T-helper 2 cell treated with Interferon-gamma antibody and Interleukin-4, amounts not matched to agents 100 ng/mL and 5 ng/mL, for 36 hours (primary cell): ENCODE data around the gene CYTH3. TPM values are rescaled to one million over a fixed set of nuclear protein-coding genes. Genes with fewer than 3 reads are reported as not detected.

Experiments
- intact Hi-C: fragments of 100-400 bp; cut with micrococcal nuclease; formaldehyde crosslinking; loops from one replicate; pipeline ENCODE4 v1.15.1; 2023
- total RNA-seq: library from RNA; stranded (reverse); gene quantifications from 2 replicates; pipeline ENCODE4 v1.2.3, GENCODE V29; 2022

The CYTH3 gene
- total RNA-seq, 1 donor from 2014 or later = 0.66 TPM

GRCh38 chr7:6258440-6259182, 13.8 kb downstream of the CYTH3 start:
- intact Hi-C loops = no loop called here

DNA sequence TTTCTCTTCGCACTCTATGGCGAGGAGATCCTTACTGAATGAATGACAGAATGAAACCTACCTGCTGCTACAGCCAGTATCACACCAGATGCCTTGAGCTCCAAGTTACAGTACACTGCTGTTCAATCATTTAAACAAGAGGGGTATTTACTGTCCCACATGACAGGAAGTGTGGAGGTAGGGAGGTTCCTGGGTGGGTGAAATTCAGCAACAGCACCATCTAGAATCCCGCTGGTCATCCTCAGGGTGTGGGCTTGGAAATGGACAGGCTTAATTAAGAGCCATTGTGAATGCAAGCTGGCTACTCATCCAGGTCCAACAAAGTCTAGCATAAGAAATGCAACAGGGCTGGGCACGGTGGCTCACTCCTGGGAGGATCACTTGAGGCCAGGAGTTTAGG, 14.7 kb downstream of the CYTH3 start:
- intact Hi-C loops = no loop called here

- intact Hi-C loops = no loop called here
Measured at GRCh38 chr7:6256677-6257535, 15.5 kb downstream of the CYTH3 start.

GRCh38 chr7:6256109-6256483, 16.3 kb downstream of the CYTH3 start:
- intact Hi-C loops = no loop called here

DNA sequence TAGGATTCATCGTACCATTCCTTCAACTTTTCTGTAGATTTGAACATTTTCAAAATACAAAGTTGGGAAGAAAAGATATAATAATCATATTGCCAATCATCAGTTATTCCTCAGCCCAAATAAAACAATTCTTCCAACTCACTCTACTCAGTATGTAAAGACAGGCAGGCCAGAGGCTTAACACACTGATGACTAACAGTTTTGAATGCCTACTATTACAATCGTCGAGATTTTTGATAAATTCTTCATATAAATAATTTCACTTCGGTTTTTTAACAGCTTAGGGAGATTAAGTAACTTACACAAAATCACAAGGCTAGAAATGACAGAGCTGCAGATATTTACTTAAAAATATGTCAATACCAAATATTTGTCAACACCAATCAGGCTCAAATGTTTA, 17.6 kb downstream of the CYTH3 start:
- intact Hi-C loops = no loop called here

DNA sequence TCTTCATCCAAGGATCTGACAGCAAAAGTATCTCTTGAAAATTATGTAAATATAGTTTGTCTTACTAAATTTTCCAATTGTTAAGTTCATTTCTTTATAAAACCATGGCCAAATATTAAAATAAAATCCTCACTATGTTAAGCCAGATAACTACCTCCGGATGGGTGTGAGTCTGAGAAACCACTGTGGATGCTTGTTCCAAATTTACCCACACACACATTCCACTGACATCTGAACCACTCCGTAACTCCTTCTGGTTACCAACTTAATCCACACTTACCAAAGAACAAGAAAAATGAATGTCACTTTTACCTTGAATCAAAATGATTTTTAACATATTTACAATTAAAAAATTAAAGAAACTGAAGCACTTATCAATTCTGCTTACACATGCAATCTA, 19.7 kb downstream of the CYTH3 start:
- intact Hi-C loops = no loop called here

DNA sequence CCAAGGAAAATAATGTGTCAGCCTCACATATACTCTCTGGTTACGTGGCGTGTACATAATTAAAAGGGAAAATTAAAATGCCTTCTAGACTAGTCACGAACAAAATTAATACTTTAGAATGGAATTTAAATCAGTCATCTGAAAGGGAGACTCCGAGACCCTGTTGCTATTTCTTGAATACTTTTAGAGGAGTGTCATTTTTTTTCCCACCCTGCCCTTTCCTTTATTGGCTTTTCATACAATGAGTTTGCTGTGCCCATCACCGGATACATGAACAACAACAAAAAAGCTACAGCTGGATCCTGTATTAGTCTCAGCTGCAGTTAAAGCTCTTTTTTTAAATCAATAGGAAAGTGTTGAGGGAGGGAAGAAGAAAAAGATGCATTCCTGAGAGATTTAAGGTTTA, 20.1 kb downstream of the CYTH3 start:
- intact Hi-C loops = no loop called here

DNA sequence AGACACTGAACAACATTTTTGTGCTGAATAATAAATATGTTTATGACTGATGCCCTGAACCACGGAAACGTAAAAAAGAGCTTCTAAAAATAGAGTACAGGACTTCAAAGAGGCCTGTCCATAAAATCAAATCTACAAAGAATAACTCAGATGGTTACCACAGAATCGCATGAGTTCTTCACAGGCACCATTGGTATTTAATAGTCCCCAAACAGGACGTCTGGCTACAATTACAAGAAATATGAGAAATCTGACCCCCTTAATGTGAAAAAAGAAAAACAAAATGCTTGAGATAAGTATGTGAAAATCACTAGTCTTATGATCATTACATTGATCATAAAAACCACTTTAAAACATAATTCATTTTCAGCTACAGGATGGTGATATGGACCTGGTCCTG, 20.8 kb downstream of the CYTH3 start:
- intact Hi-C loops = no loop called here

DNA sequence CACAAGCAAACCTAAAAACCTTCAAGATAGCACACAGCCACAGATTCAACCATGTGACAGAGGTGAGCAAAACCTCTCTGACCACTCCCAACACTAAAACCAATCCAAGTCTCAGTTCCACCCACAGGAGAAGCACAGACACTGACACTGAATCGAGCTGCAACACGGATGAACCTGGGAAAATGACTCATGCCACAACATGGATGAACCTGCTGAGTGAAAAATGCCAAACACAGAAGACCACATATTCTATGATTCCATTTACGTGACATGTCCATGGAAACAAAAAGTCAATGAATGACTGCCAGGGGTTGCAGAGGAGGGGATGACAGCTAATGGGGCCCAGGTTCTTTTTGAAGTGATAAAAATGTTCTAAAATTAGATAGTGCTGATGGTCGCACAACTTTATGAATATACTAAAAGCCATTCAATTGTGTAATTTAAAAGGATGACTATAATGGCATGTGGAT, 22.0 kb downstream of the CYTH3 start:
- intact Hi-C loops = no loop called here

DNA sequence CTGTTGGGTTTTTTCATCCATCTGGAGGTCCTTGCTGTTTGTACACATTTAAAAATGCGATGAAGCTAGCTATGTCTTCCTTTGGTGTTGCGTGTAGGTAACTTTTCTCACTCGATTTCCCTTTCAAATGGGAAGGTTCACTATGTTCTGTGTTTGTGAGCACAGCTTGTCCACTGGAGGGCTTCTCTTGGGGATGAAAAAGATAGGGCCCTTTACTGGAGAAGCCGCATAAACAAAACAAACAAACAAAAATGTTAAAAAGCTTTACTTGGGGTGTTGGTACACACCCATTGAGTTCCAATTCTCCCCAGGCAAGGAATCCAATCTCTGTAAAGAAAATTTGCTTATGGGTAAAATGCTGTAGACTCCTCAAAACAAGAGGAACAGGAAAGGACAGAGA, 23.4 kb downstream of the CYTH3 start:
- intact Hi-C loops = no loop called here

DNA sequence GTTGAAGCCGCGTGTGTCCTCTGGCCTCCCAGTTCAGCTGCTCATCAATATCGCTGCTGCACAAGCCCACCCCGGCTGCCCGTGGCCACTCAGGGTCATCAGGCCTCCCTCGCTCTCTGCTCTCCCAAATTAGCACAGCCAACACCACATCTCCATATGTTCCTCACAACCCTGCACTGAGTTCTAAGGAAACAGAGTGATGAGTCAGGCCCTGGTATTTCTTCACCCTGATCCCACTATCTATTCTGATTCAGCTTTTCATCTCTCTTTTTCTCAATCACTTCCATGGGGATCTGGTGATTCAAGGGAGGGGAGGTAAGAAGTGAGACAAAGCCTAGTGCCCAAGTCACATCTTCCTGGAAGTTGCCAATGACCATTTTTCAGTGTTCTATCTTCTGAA, 23.8 kb downstream of the CYTH3 start:
- intact Hi-C loops = no loop called here

DNA sequence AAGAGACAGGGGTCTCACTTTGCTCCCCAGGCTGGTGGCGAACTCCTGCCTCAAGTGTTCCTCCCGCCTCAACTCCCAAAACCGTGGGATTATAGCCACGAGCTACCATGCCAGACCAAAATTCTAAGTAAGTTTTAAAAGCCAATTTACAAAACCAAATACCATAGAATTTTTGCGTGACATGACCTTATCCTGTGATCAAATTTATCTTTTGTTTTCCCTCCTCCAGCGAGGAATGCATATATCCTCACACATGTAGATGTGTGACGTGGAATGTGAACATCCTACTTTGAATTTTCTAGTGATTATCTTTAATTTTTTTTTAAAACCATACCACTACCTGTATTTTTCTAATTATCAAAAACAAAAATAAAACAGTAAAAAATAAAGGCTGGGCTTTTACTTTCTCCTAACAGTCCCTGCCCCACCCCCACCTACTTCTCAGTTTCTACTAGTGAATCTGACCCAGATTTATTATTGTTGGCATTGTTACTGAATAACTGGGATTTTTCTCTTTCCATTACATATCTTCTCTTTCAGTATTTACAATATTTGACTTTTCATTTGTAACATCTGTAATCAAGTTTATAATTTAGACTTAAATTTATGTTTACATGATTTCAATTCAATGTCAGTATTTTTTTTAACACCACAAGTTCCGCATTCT, 26.0 kb downstream of the CYTH3 start:
- intact Hi-C loops = no loop called here

GRCh38 chr7:6244021-6244420, 28.4 kb downstream of the CYTH3 start:
- intact Hi-C loops = no loop called here

GRCh38 chr7:6243168-6243567, 29.3 kb downstream of the CYTH3 start:
- intact Hi-C loops = no loop called here

DNA sequence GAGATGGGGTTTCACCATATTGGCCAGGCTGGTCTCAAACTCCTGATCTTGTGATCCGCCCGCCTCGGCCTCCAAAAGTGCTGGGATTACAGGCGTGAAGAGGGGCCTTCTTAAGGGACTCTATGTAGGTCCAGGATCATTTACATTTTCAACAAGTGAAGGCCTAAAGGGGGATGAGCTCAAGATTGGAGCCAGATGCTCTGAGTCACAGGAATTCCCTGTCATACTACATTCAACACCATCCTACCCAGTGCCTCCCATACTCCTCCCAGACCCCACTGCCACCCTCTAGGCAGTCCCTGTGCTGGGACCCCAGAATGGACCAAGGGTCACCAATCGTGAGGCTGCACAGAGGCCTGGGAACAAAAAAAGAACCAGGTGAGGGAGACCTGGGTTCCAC, 29.9 kb downstream of the CYTH3 start:
- intact Hi-C loops = no loop called here

DNA sequence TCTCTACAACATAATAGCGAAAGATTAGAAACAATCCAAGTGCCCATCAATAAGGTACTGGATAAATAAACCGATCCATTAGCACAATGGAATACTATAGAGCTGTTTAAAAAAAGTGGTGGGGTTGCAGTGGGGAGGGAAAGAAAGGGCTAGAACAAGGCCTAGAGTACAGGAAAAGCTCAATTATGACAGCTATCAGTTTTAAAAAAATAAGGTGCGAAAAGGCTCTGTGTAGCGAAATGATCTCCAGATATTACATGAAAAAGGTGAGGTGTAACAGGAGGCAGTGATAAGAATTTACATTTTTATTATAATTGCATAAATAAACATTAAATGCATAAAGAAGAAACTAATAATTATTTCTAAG, 30.8 kb downstream of the CYTH3 start:
- intact Hi-C loops = no loop called here

GRCh38 chr7:6238309-6238925, 34.0 kb downstream of the CYTH3 start:
- intact Hi-C loops = no loop called here

GRCh38 chr7:6237730-6238129, 34.7 kb downstream of the CYTH3 start:
- intact Hi-C loops = no loop called here

GRCh38 chr7:6237011-6237410, 35.4 kb downstream of the CYTH3 start:
- intact Hi-C loops = no loop called here

DNA sequence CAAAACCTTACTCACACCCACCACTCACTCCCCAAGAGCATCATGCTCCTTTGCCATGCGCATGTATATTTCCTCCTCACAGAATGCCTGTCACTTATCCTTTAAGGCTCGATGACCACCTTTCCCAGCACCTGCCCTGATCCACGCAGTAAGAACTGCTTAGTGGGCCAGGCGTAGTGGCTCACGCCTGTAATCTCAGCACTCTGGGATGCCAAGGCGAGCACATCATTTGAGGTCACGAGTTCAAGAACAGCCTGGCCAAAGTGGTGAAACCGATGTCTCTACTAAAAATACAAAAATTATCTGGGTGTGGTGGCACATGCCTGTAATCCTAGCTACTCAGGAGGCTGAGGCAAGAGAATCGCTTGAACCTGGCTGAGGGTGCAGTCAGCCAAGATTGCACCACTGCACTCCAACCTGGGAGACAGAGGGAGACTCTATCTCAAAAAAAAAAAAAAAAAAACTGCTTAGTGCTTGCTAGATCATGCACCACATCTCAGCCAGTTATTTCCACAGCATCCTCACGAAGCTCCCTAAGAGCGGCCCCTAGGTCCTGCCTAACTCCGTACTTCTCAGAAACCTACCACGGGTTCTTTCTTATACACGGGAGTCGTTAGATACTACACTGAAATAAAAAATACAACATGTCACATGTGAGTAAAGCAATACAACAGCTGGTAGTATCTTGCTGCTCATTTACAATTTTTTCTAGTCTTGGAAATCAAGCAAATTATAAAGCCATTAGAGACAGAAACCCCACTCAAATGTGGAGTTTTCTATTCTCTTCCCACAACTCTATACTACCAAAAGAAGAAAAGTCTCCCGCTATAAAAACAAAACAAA, 37.2 kb downstream of the CYTH3 start:
- intact Hi-C loops = no loop called here

DNA sequence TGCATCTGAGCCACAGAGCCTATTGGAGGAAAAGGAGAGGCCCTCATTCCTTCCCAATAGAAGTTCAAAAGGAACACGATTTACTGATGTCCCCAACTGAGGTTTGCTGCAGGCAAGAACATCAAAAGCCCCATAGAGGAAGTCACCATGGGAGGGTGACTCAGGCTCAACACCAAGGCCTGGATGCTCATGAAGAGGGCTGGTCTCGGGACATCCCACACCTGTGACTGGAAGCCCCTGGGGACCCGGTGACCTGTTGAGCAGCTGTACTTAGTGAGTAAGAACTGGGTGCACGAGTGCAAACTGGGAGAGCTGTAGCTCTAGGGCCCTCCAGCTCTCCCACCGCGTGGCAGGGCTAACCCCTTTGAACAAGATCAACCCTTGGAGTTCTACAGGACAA, 38.0 kb downstream of the CYTH3 start:
- intact Hi-C loops = no loop called here
